Measurements from ENCODE around the gene TOMT. TPM values are rescaled to one million over a fixed set of nuclear protein-coding genes. Genes with fewer than 3 reads are reported as not detected.

Gene TOMT
- polyA plus RNA-seq, 3 donors = not detected

DNA sequence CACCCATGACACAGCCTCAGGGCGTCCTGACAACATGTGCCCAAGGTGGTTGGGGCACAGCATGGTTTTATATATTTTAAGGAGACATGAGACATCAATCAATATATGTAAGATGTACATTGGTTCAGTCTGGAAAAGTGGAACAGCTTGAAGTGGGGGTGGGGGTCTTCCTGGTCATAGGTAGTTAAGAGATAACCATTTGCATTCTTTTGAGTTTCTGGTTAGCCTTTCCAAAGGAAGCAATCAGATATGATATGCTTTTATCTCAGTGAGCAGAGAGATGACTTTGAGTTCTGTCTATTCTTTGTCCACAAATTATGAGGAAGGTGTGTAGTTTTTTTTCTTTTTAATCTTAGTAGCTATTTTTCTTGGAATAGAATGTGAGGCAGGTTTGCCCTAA lies 16.9 kb downstream of the TOMT start:
- Histone ChIP-seq H3K27me3 (ENCODE audit: control insufficient read depth in 2 of 2, insufficient read depth in 2 of 2, low read length in 2 of 2) (no peaks in the 10 kb centered on the region), H3K27ac (ENCODE audit: low read depth in 1 of 2, low read length in 2 of 2) (no peak overlapping the region), H3K9ac (ENCODE audit: insufficient read depth, low read length, poor library complexity, severe bottlenecking) (no peak overlapping the region), H3K79me2 (ENCODE audit: insufficient read depth, low read length) (no peaks in the 10 kb centered on the region), H3K36me3 (replicated peaks in 1 of 2; ENCODE audit: control insufficient read depth in 1 of 2, insufficient read depth in 2 of 2, low read length in 2 of 2) (no peaks in the 10 kb centered on the region), H2AFZ (ENCODE audit: insufficient read depth, low read depth, low read length, poor library complexity, severe bottlenecking) (no peak overlapping the region), H4K20me1 (ENCODE audit: insufficient read depth, low read length) (no peaks in the 10 kb centered on the region), H3K4me3 (replicated peaks in 1 of 3; ENCODE audit: low read depth in 2 of 3, low read length in 3 of 3) (no peak overlapping the region), H3K4me2 (replicated peaks; ENCODE audit: extremely low read depth, low read length, poor library complexity, severe bottlenecking) (no peak overlapping the region), H3K4me1 (ENCODE audit: control insufficient read depth in 1 of 2, insufficient read depth in 2 of 2, low read length in 2 of 2) (peaks cover 30 to 37% of the 10 kb centered on the region in 2 donors), H3K9me3 (replicated peaks in 1 of 2; ENCODE audit: control insufficient read depth in 1 of 2, insufficient read depth in 1 of 2, low read length in 2 of 2) (peaks cover 0 to 5% of the 10 kb centered on the region in 2 donors)
- Mint-ChIP-seq H3K4me3 (no peak overlapping the region), H3K27me3 (ENCODE audit: low read depth in 3 of 3) (no peaks in the 10 kb centered on the region), H3K9me3 (peaks cover 0 to 11% (median 6%) of the 10 kb centered on the region in 7 donors), H3K27ac (no peak overlapping the region), H3K4me1 (peaks cover 38% of the 10 kb centered on the region), H3K36me3 (peaks cover 0 to 4% of the 10 kb centered on the region in 2 donors)
- DNase-seq = no peak
- WGBS (ENCODE audit: insufficient coverage) = no CpG with 5 or more reads among the region's 1 CpG
- intact Hi-C loops (cut with micrococcal nuclease) = no loop called here
- no peak for TF ChIP-seq CTCF (IDR thresholded peaks at IDR 0.05)

GRCh38 chr11:72123117-72123653 lies 17.5 kb downstream of the TOMT start:
- Mint-ChIP-seq H3K9me3 (peaks cover 0 to 13% (median 9%) of the 10 kb centered on the region in 7 donors), H3K27ac (peak overlapping the region in 1 of 7 donors; percentile 0), H3K27me3 (ENCODE audit: low read depth in 3 of 3) (no peaks in the 10 kb centered on the region), H3K36me3 (peaks cover 0 to 4% of the 10 kb centered on the region in 2 donors), H3K4me1 (peaks cover 38% of the 10 kb centered on the region), H3K4me3 (no peak overlapping the region)
- 100% methylated on average over 2 of the region's 3 CpGs for WGBS (ENCODE audit: insufficient coverage)
- H2AFZ ChIP-seq (ENCODE audit: insufficient read depth, low read depth, low read length, poor library complexity, severe bottlenecking) = no peak overlapping the region
- H3K9ac ChIP-seq (ENCODE audit: insufficient read depth, low read length, poor library complexity, severe bottlenecking) = no peak overlapping the region
- no peaks in the 10 kb centered on the region for H3K27me3 ChIP-seq (ENCODE audit: control insufficient read depth in 2 of 2, insufficient read depth in 2 of 2, low read length in 2 of 2)
- no peak for DNase-seq
- peaks cover 30 to 36% of the 10 kb centered on the region in 2 donors for H3K4me1 ChIP-seq (ENCODE audit: control insufficient read depth in 1 of 2, insufficient read depth in 2 of 2, low read length in 2 of 2)
- no peaks in the 10 kb centered on the region for H4K20me1 ChIP-seq (ENCODE audit: insufficient read depth, low read length)
- intact Hi-C loops (cut with micrococcal nuclease) = no loop called here
- H3K4me2 ChIP-seq (replicated peaks; ENCODE audit: extremely low read depth, low read length, poor library complexity, severe bottlenecking) = no peak overlapping the region
- H3K9me3 ChIP-seq (replicated peaks in 1 of 2; ENCODE audit: control insufficient read depth in 1 of 2, insufficient read depth in 1 of 2, low read length in 2 of 2) = peaks cover 4 to 5% of the 10 kb centered on the region in 2 donors
- TF ChIP-seq CTCF (IDR thresholded peaks at IDR 0.05) = no peak
- no peaks in the 10 kb centered on the region for H3K36me3 ChIP-seq (replicated peaks in 1 of 2; ENCODE audit: control insufficient read depth in 1 of 2, insufficient read depth in 2 of 2, low read length in 2 of 2)
- no peaks in the 10 kb centered on the region for H3K79me2 ChIP-seq (ENCODE audit: insufficient read depth, low read length)
- H3K4me3 ChIP-seq (replicated peaks in 1 of 3; ENCODE audit: low read depth in 2 of 3, low read length in 3 of 3) = no peak overlapping the region
- no peak overlapping the region for H3K27ac ChIP-seq (ENCODE audit: low read depth in 1 of 2, low read length in 2 of 2)
